HG03469 (cell line): Measurements from ENCODE around the gene SRRT.
"Not testable (repeated sequence)": the region's sequence is repeated elsewhere in the genome, so short reads cannot be mapped to it uniquely, and the experiment has no call there.

ENCODE experiments used
- ATAC-seq: cut with Tn5 transposase; IDR thresholded peaks from one replicate; pipeline ENCODE4 v1.9.1; 2021; ENCODE audit warnings: mild to moderate bottlenecking, moderate library complexity, moderate number of reproducible peaks; ENCODE audit not compliant: unreplicated experiment

The SRRT gene

GRCh38 chr7:100923616-100924015 is 48.7 kb downstream of the SRRT start:
- ATAC-seq = not testable (repeated sequence)

- no peak for ATAC-seq
Observed at GRCh38 chr7:100929808-100930174, 54.9 kb downstream of the SRRT start.

GRCh38 chr7:100933734-100934133 is 58.8 kb downstream of the SRRT start:
- no peak for ATAC-seq

DNA sequence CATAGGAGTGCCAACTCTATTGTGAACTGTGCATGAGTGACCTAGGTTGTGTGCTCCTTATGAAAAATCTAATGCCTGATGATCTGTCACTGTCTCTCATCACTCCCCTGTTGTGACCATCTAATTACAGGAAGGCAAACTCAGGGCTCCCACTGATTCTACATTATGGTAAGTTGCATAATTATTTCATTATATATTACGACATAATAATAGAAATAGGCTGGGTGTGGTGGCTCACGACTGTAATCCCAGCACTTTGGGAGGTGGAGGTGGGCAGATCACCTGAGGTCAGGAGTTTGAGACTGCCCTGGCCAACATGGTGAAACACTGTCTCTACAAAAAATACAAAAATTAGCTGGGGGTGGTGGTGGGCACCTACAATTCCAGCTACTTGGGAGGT is 60.5 kb downstream of the SRRT start:
- ATAC-seq = not testable (repeated sequence)

DNA sequence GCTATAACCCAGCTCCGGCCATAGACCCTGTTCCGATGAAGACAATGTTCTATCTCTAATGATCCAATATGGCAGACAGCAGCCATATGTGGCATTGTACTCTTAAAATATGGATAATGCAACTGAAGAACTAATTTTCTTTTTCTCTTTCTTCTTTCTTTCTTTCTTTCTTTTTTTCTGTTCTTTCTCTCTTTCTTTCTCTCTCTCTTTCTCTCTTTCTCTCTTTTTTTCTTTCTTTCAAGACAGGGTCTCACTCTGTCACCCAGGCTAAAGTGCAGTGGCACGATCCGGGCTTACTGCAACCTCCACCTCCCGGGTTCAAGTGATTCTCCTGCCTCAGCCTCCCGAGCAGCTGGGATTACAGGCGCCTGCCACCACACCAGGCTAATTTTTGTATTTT is 61.3 kb downstream of the SRRT start:
- ATAC-seq = not testable (repeated sequence)
